GM23338 (cell line): ENCODE measurements around the gene ANTXR2. TPM values are rescaled to one million over a fixed set of nuclear protein-coding genes. Genes with fewer than 3 reads are reported as not detected.

ENCODE experiments used
- ATAC-seq: fragments of 200-7000 bp; cut with Tn5 transposase; 3 replicates; pipeline ENCODE4 v1.9.1; 2020
- DNase-seq: peaks from one replicate; pipeline ENCODE4 v3.0.0-alpha.2; 2015; ENCODE audit warnings: low spot score
- H2AFZ ChIP-seq: fragments of 200-600 bp; sonication (generic); 2 replicates; pipeline ENCODE4 v1.8.0; 2016; ENCODE audit warnings: antibody characterized with exemption, mild to moderate bottlenecking, moderate library complexity
- H3F3A ChIP-seq: fragments of 200-600 bp; sonication (generic); replicated peaks from 2 replicates; pipeline ENCODE4 v1.8.0; 2017; ENCODE audit warnings: antibody characterized with exemption, mixed run types, low read depth
- H3K27ac ChIP-seq: fragments of 200-600 bp; sonication (generic); 2 replicates; pipeline ENCODE4 v1.6.1; 2016; ENCODE audit warnings: low read depth
- H3K27me3 ChIP-seq: fragments of 200-600 bp; sonication (generic); 2 replicates; pipeline ENCODE4 v1.8.0; 2016; ENCODE audit warnings: mild to moderate bottlenecking, mixed run types, moderate library complexity; ENCODE audit not compliant: insufficient read depth
- H3K36me3 ChIP-seq: fragments of 200-600 bp; sonication (generic); 2 replicates; pipeline ENCODE4 v1.8.0; 2016; ENCODE audit warnings: mild to moderate bottlenecking; ENCODE audit not compliant: insufficient read depth
- H3K4me1 ChIP-seq: fragments of 200-600 bp; sonication (generic); 2 replicates; pipeline ENCODE4 v1.8.0; 2016; ENCODE audit warnings: mild to moderate bottlenecking, moderate library complexity; ENCODE audit not compliant: insufficient read depth
- H3K4me2 ChIP-seq: fragments of 200-600 bp; sonication (generic); 2 replicates; pipeline ENCODE4 v1.7.1; 2017; ENCODE audit warnings: mixed run types
- H3K4me3 ChIP-seq: fragments of 200-600 bp; sonication (generic); 2 replicates; pipeline ENCODE4 v1.6.1; 2016; ENCODE audit warnings: mixed run types
- H3K79me2 ChIP-seq: fragments of 200-600 bp; sonication (generic); replicated peaks from 2 replicates; pipeline ENCODE4 v1.8.0; 2017; ENCODE audit warnings: mild to moderate bottlenecking; ENCODE audit not compliant: insufficient read depth
- H3K9me2 ChIP-seq: fragments of 200-600 bp; sonication (generic); 2 replicates; pipeline ENCODE4 v1.8.0; 2017; ENCODE audit not compliant: insufficient read depth
- H4K20me1 ChIP-seq: fragments of 200-600 bp; sonication (generic); replicated peaks from 2 replicates; pipeline ENCODE4 v1.8.0; 2017; ENCODE audit warnings: mild to moderate bottlenecking; ENCODE audit not compliant: insufficient read depth
- H3K27ac Mint-ChIP-seq: 2 replicates; pipeline ENCODE4 v1.8.0; 2020; ENCODE audit warnings: inconsistent platforms, mild to moderate bottlenecking, moderate library complexity, mixed read lengths
- H3K27me3 Mint-ChIP-seq: 3 replicates; pipeline ENCODE4 v1.8.0; 2022; ENCODE audit warnings: low read depth, mild to moderate bottlenecking, moderate library complexity, mixed read lengths, inconsistent platforms; ENCODE audit not compliant: insufficient read depth, poor library complexity
- H3K36me3 Mint-ChIP-seq: 3 replicates; pipeline ENCODE4 v1.8.0; 2021; ENCODE audit warnings: low read depth, mild to moderate bottlenecking, inconsistent platforms, moderate library complexity, mixed read lengths
- H3K4me1 Mint-ChIP-seq: 3 replicates; pipeline ENCODE4 v1.8.0; 2020; ENCODE audit warnings: mild to moderate bottlenecking, inconsistent platforms, mixed read lengths
- H3K4me3 Mint-ChIP-seq: 3 replicates; pipeline ENCODE4 v1.8.0; 2021; ENCODE audit warnings: moderate library complexity, mild to moderate bottlenecking, inconsistent platforms, mixed read lengths
- H3K9me3 Mint-ChIP-seq: 3 replicates; pipeline ENCODE4 v1.8.0; 2020; ENCODE audit warnings: moderate library complexity, mild to moderate bottlenecking, inconsistent platforms, mixed read lengths
- CREB1 ChIP-seq: fragments of 250-450 bp; sonication (Bioruptor Pico); IDR thresholded peaks from 2 replicates; pipeline ENCODE4 v1.5.0; 2020; ENCODE audit warnings: low read depth, mild to moderate bottlenecking, moderate library complexity
- EZH2 ChIP-seq: fragments of 200-600 bp; sonication (generic); IDR thresholded peaks from one replicate; pipeline ENCODE4 v1.8.0; 2017; ENCODE audit warnings: antibody characterized with exemption, mild to moderate bottlenecking, low read depth; ENCODE audit not compliant: unreplicated experiment
- EZH2phosphoT487 ChIP-seq: fragments of 200-600 bp; sonication (generic); IDR thresholded peaks from one replicate; pipeline ENCODE4 v1.8.1; 2018; ENCODE audit warnings: antibody characterized with exemption; ENCODE audit not compliant: unreplicated experiment
- JUNB ChIP-seq: IDR thresholded peaks from one replicate; pipeline ENCODE4 v1.6.1; 2016; ENCODE audit warnings: antibody characterized with exemption; ENCODE audit not compliant: unreplicated experiment
- NANOG ChIP-seq: IDR thresholded peaks from 2 replicates; pipeline ENCODE4 v1.6.1; 2016; ENCODE audit warnings: antibody characterized with exemption, borderline replicate concordance
- POLR2AphosphoS5 ChIP-seq: IDR thresholded peaks from 2 replicates; pipeline ENCODE4 v1.6.1; 2016; ENCODE audit warnings: antibody characterized with exemption, low read depth
- ZNF114 ChIP-seq: fragments of 250-450 bp; sonication (Bioruptor Pico); IDR thresholded peaks from 2 replicates; pipeline ENCODE4 v1.5.0; 2020; ENCODE audit warnings: mild to moderate bottlenecking, moderate library complexity
- ZNF331 ChIP-seq: fragments of 250-450 bp; sonication (Bioruptor Pico); IDR thresholded peaks from 2 replicates; pipeline ENCODE4 v1.5.0; 2020; ENCODE audit warnings: low read depth, mild to moderate bottlenecking, moderate library complexity
- polyA plus RNA-seq: library from polyadenylated mRNA; unstranded; fragments of >200 nt; fragmentation: Nextera tagmentation; extraction: Ambion mirVana; gene quantifications from 2 replicates; pipeline ENCODE4 v1.2.1, GENCODE V29; 2016
- total RNA-seq: library from RNA; depleted of rRNA; stranded (reverse); fragments of >200 nt; shearing (Covaris generic); gene quantifications from 2 replicates; pipeline ENCODE4 v1.2.3, GENCODE V29; 2014
- TF ChIP-seq, protein P1 (sequence below): IDR thresholded peaks from 2 replicates; pipeline ENCODE4 v1.6.1; 2016; ENCODE audit warnings: antibody characterized with exemption
- TF ChIP-seq, protein P2 (sequence below): IDR thresholded peaks from one replicate; pipeline ENCODE4 v1.6.1; 2018; ENCODE audit warnings: antibody characterized with exemption; ENCODE audit not compliant: unreplicated experiment
- TF ChIP-seq, protein P3 (sequence below), 2 experiments: fragments of 200-600 bp in 1 of 2; sonication (generic) in 1 of 2; conservative IDR thresholded peaks; 2 replicates each; pipeline versions ENCODE4 v1.5.1 to v1.6.1; 2016 to 2017; ENCODE audit warnings: antibody characterized with exemption in 2 of 2, low read depth in 2 of 2, mild to moderate bottlenecking in 2 of 2, moderate library complexity in 1 of 2

The ANTXR2 gene
- total and polyA plus RNA-seq, 2 experiments from 2014 or later, result 2.0 to 5.3 TPM

DNA sequence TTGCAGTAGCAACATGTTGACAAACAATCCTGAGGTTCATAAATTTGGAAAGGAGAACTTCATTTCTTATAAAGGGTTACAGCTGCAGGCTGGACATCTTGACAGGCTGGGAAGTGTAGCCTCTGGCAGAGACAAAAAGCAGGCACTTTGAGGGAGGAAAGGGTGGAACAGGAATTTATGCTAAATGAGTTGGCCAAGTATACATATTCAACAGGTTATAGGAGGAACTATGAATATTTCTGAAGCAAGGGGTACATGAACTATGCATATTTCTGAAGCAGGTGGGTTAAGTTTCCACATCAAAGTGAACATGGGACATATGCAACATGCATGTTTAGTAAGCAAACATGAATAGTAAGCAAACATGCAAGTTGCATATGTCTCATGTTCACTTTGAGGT, 1.6 kb upstream of the ANTXR2 start:
- peaks cover 33% of the 10 kb centered on the region for H3K27me3 ChIP-seq
- peaks cover under 1% of the 10 kb centered on the region; the same call in 1 of the 2 replicates for H3K9me2 ChIP-seq
- H3K36me3 ChIP-seq, result no peaks in the 10 kb centered on the region; the same call in 1 of the 2 replicates
- H4K20me1 ChIP-seq, result no peaks in the 10 kb centered on the region
- ATAC-seq (no peak), DNase-seq (no peak)
- H3K27ac Mint-ChIP-seq, result no peak overlapping the region
- H3K4me1 Mint-ChIP-seq, result peaks cover 23% of the 10 kb centered on the region
- no peak for TF ChIP-seq EZH2
- TF ChIP-seq, protein P1, sequence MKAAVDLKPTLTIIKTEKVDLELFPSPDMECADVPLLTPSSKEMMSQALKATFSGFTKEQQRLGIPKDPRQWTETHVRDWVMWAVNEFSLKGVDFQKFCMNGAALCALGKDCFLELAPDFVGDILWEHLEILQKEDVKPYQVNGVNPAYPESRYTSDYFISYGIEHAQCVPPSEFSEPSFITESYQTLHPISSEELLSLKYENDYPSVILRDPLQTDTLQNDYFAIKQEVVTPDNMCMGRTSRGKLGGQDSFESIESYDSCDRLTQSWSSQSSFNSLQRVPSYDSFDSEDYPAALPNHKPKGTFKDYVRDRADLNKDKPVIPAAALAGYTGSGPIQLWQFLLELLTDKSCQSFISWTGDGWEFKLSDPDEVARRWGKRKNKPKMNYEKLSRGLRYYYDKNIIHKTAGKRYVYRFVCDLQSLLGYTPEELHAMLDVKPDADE, result no peak
- TF ChIP-seq ZNF331 (CRISPR knock-in tag), result no peak
- TF ChIP-seq CREB1, result no peak
- TF ChIP-seq ZNF114 (CRISPR knock-in tag), result no peak
- TF ChIP-seq, protein P2, sequence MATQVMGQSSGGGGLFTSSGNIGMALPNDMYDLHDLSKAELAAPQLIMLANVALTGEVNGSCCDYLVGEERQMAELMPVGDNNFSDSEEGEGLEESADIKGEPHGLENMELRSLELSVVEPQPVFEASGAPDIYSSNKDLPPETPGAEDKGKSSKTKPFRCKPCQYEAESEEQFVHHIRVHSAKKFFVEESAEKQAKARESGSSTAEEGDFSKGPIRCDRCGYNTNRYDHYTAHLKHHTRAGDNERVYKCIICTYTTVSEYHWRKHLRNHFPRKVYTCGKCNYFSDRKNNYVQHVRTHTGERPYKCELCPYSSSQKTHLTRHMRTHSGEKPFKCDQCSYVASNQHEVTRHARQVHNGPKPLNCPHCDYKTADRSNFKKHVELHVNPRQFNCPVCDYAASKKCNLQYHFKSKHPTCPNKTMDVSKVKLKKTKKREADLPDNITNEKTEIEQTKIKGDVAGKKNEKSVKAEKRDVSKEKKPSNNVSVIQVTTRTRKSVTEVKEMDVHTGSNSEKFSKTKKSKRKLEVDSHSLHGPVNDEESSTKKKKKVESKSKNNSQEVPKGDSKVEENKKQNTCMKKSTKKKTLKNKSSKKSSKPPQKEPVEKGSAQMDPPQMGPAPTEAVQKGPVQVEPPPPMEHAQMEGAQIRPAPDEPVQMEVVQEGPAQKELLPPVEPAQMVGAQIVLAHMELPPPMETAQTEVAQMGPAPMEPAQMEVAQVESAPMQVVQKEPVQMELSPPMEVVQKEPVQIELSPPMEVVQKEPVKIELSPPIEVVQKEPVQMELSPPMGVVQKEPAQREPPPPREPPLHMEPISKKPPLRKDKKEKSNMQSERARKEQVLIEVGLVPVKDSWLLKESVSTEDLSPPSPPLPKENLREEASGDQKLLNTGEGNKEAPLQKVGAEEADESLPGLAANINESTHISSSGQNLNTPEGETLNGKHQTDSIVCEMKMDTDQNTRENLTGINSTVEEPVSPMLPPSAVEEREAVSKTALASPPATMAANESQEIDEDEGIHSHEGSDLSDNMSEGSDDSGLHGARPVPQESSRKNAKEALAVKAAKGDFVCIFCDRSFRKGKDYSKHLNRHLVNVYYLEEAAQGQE, result no peak
- TF ChIP-seq POLR2AphosphoS5, result no peak
- TF ChIP-seq NANOG, result no peak
- no peak for TF ChIP-seq EZH2phosphoT487
- TF ChIP-seq, protein P3, sequence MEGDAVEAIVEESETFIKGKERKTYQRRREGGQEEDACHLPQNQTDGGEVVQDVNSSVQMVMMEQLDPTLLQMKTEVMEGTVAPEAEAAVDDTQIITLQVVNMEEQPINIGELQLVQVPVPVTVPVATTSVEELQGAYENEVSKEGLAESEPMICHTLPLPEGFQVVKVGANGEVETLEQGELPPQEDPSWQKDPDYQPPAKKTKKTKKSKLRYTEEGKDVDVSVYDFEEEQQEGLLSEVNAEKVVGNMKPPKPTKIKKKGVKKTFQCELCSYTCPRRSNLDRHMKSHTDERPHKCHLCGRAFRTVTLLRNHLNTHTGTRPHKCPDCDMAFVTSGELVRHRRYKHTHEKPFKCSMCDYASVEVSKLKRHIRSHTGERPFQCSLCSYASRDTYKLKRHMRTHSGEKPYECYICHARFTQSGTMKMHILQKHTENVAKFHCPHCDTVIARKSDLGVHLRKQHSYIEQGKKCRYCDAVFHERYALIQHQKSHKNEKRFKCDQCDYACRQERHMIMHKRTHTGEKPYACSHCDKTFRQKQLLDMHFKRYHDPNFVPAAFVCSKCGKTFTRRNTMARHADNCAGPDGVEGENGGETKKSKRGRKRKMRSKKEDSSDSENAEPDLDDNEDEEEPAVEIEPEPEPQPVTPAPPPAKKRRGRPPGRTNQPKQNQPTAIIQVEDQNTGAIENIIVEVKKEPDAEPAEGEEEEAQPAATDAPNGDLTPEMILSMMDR (conservative IDR thresholded peaks at IDR 0.05; ENCODE audit: low read depth in 2 of 2), result no peak
- TF ChIP-seq JUNB, result no peak
- no peaks in the 10 kb centered on the region for H3K36me3 Mint-ChIP-seq
- peaks cover 22% of the 10 kb centered on the region for H3K4me1 ChIP-seq
- H2AFZ ChIP-seq, result no peak overlapping the region
- peaks cover 17% of the 10 kb centered on the region for H3K27me3 Mint-ChIP-seq
- H3K79me2 ChIP-seq, result no peaks in the 10 kb centered on the region
- H3K4me3 ChIP-seq, result no peak overlapping the region
- no peak overlapping the region for H3K4me3 Mint-ChIP-seq
- H3K9me3 Mint-ChIP-seq, result peaks cover 2% of the 10 kb centered on the region; the same call in 1 of the 3 replicates
- H3K27ac ChIP-seq, result no peak overlapping the region
- no peak overlapping the region for H3K4me2 ChIP-seq
- H3F3A ChIP-seq, result no peaks in the 10 kb centered on the region
